Measurements from ENCODE around the gene GALNTL6.

The GALNTL6 gene

DNA sequence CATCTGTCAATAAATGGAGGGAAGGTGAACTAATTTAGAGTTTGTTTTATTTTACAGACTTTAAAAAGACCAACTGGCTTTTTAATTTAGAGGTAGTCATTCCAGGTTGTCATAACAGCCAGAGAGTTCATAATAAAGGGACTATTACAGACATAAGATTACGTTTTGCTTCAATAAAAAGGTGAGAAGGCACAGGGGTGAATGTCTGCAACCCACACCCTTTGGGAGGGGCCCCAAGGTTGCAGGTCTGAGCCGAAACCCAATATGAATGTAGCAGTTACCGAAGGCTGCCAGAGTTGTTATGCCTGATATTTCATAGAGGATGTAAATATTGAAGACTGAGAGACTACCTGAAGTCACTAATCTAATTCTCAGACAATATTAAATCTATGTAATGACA, 1025.7 kb downstream of the GALNTL6 start:
- Histone ChIP-seq H3K4me2 (ENCODE audit: low read length, poor library complexity, severe bottlenecking) (no peak overlapping the region), H3K36me3 (ENCODE audit: control insufficient read depth in 1 of 2, insufficient read depth in 2 of 2, low read depth in 1 of 2, low read length in 2 of 2) (no peaks in the 10 kb centered on the region), H3K27ac (ENCODE audit: low read length, poor library complexity, severe bottlenecking) (no peak overlapping the region), H2BK5ac (ENCODE audit: low read depth, low read length, poor library complexity, severe bottlenecking) (no peak overlapping the region), H2AK5ac (ENCODE audit: low read length, severe bottlenecking) (no peak overlapping the region), H2BK15ac (ENCODE audit: low read depth, poor library complexity, severe bottlenecking) (no peak overlapping the region), H3K4me3 (ENCODE audit: insufficient read depth in 1 of 2, low read depth in 1 of 2, low read length in 2 of 2) (no peak overlapping the region), H3K18ac (ENCODE audit: low read depth in 1 of 2, low read length in 2 of 2) (no peak overlapping the region), H3K27me3 (ENCODE audit: control insufficient read depth in 1 of 2, insufficient read depth in 1 of 2, low read length in 2 of 2) (no peaks in the 10 kb centered on the region), H3K9ac (ENCODE audit: low read length) (no peak overlapping the region), H3K14ac (ENCODE audit: low read length in 2 of 2) (no peak overlapping the region), H3K4ac (ENCODE audit: low read depth in 1 of 2, low read length in 2 of 2) (no peak overlapping the region), H3K9me3 (ENCODE audit: control insufficient read depth, low read length) (no peaks in the 10 kb centered on the region), H4K91ac (ENCODE audit: low read length) (no peak overlapping the region), H3K23ac (ENCODE audit: low read length in 2 of 2) (no peak overlapping the region), H4K8ac (ENCODE audit: low read length) (no peak overlapping the region), H2BK12ac (ENCODE audit: low read length in 2 of 2) (no peak overlapping the region), H2BK120ac (ENCODE audit: low read depth, low read length) (no peak overlapping the region), H2AFZ (ENCODE audit: low read depth, low read length) (no peak overlapping the region), H3K4me1 (ENCODE audit: control insufficient read depth, insufficient read depth, low read depth, low read length) (no peaks in the 10 kb centered on the region), H3K79me1 (replicated peaks; ENCODE audit: low read length, poor library complexity, severe bottlenecking) (no peaks in the 10 kb centered on the region)
- DNase-seq = no peak
- WGBS = 94% methylated on average over 2 of the region's 3 CpGs

DNA sequence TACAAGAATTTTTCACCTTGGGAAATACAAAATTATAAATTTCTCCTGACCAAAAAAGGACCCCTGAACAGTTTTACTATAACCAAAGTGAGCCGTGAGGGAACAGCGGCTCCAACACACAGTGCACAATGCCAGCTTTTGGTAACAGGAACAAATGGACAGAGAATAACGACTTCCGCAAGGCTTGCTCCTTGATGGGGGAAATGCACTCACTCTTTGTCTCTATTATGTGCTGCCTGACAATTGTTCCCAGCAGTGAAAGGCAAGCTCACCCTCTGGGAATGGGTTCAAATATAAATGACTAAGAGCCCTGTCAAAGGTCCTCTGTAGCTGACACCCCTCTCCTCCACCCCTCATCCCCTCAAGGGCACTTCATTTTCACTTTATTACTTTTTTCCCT, 1029.6 kb downstream of the GALNTL6 start:
- Histone ChIP-seq H4K8ac (ENCODE audit: low read length) (no peak overlapping the region), H3K18ac (ENCODE audit: low read depth in 1 of 2, low read length in 2 of 2) (no peak overlapping the region), H3K4me2 (ENCODE audit: low read length, poor library complexity, severe bottlenecking) (no peak overlapping the region), H4K91ac (ENCODE audit: low read length) (no peak overlapping the region), H2BK15ac (ENCODE audit: low read depth, poor library complexity, severe bottlenecking) (no peak overlapping the region), H3K36me3 (ENCODE audit: control insufficient read depth in 1 of 2, insufficient read depth in 2 of 2, low read depth in 1 of 2, low read length in 2 of 2) (no peaks in the 10 kb centered on the region), H3K14ac (ENCODE audit: low read length in 2 of 2) (no peak overlapping the region), H2BK12ac (ENCODE audit: low read length in 2 of 2) (no peak overlapping the region), H2AK5ac (ENCODE audit: low read length, severe bottlenecking) (no peak overlapping the region), H3K27me3 (ENCODE audit: control insufficient read depth in 1 of 2, insufficient read depth in 1 of 2, low read length in 2 of 2) (no peaks in the 10 kb centered on the region), H3K4me3 (ENCODE audit: insufficient read depth in 1 of 2, low read depth in 1 of 2, low read length in 2 of 2) (no peak overlapping the region), H2AFZ (ENCODE audit: low read depth, low read length) (no peak overlapping the region), H2BK120ac (ENCODE audit: low read depth, low read length) (no peak overlapping the region), H2BK5ac (ENCODE audit: low read depth, low read length, poor library complexity, severe bottlenecking) (no peak overlapping the region), H3K9me3 (ENCODE audit: control insufficient read depth, low read length) (no peaks in the 10 kb centered on the region), H3K23ac (ENCODE audit: low read length in 2 of 2) (no peak overlapping the region), H3K27ac (ENCODE audit: low read length, poor library complexity, severe bottlenecking) (no peak overlapping the region), H3K9ac (ENCODE audit: low read length) (no peak overlapping the region), H3K4ac (ENCODE audit: low read depth in 1 of 2, low read length in 2 of 2) (no peak overlapping the region), H3K79me1 (replicated peaks; ENCODE audit: low read length, poor library complexity, severe bottlenecking) (no peaks in the 10 kb centered on the region), H3K4me1 (ENCODE audit: control insufficient read depth, insufficient read depth, low read depth, low read length) (no peaks in the 10 kb centered on the region)
- no peak for DNase-seq
- WGBS = 98% methylated on average over 4 of the region's 4 CpGs

DNA sequence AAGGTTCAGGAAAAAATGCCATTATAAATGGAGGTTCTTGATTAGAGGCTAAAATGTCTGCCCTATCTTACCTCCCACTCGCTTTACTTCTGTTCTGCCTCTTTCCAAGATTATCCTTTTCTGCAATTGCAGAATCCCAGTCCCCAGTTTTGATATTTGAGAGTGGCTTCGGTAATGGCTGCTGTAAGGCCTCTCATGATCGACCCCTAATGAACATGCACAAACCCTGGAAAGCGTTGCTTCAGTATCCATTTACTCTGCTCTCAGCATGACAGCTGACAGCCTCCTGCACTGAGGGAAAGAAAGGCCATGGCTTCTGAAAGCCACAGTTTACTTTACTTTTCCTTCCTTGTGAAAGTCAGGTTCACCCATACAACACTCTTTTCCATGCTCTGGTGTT, 1030.0 kb downstream of the GALNTL6 start:
- H3K4me3 ChIP-seq (ENCODE audit: insufficient read depth in 1 of 2, low read depth in 1 of 2, low read length in 2 of 2) = no peak overlapping the region
- no peak overlapping the region for H3K4ac ChIP-seq (ENCODE audit: low read depth in 1 of 2, low read length in 2 of 2)
- H3K79me1 ChIP-seq (replicated peaks; ENCODE audit: low read length, poor library complexity, severe bottlenecking) = no peaks in the 10 kb centered on the region
- no peaks in the 10 kb centered on the region for H3K27me3 ChIP-seq (ENCODE audit: control insufficient read depth in 1 of 2, insufficient read depth in 1 of 2, low read length in 2 of 2)
- H2BK12ac ChIP-seq (ENCODE audit: low read length in 2 of 2) = no peak overlapping the region
- no peak overlapping the region for H3K27ac ChIP-seq (ENCODE audit: low read length, poor library complexity, severe bottlenecking)
- H3K9me3 ChIP-seq (ENCODE audit: control insufficient read depth, low read length) = no peaks in the 10 kb centered on the region
- 63% methylated on average over 4 of the region's 4 CpGs for WGBS
- no peak overlapping the region for H2AFZ ChIP-seq (ENCODE audit: low read depth, low read length)
- H3K23ac ChIP-seq (ENCODE audit: low read length in 2 of 2) = no peak overlapping the region
- no peak overlapping the region for H4K8ac ChIP-seq (ENCODE audit: low read length)
- no peak overlapping the region for H2BK120ac ChIP-seq (ENCODE audit: low read depth, low read length)
- no peak overlapping the region for H3K18ac ChIP-seq (ENCODE audit: low read depth in 1 of 2, low read length in 2 of 2)
- H3K4me2 ChIP-seq (ENCODE audit: low read length, poor library complexity, severe bottlenecking) = no peak overlapping the region
- H3K9ac ChIP-seq (ENCODE audit: low read length) = no peak overlapping the region
- no peak overlapping the region for H4K91ac ChIP-seq (ENCODE audit: low read length)
- H2AK5ac ChIP-seq (ENCODE audit: low read length, severe bottlenecking) = no peak overlapping the region
- no peak overlapping the region for H2BK15ac ChIP-seq (ENCODE audit: low read depth, poor library complexity, severe bottlenecking)
- H3K36me3 ChIP-seq (ENCODE audit: control insufficient read depth in 1 of 2, insufficient read depth in 2 of 2, low read depth in 1 of 2, low read length in 2 of 2) = no peaks in the 10 kb centered on the region
- no peaks in the 10 kb centered on the region for H3K4me1 ChIP-seq (ENCODE audit: control insufficient read depth, insufficient read depth, low read depth, low read length)
- H2BK5ac ChIP-seq (ENCODE audit: low read depth, low read length, poor library complexity, severe bottlenecking) = no peak overlapping the region
- peak; percentile 17 for DNase-seq
- H3K14ac ChIP-seq (ENCODE audit: low read length in 2 of 2) = no peak overlapping the region

DNA sequence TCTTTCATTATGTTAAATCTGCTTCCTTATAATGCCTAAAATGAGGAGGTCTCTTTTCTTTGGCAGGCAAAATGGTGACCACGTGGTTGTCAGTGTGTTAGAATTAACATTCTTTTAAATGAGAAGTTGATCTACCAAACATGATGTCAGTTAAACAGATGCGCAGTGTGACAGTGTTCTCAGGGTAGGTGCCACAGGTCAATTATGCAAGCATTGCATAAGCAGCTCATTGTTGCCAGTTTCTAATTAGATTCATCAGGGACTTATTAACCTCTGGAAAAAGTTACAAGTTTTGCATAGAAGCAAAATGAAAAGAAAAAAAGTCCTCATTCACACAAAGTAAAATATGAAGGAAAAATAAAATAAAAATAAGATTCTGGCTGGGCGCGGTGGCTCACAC, 1031.4 kb downstream of the GALNTL6 start:
- no peak overlapping the region for H3K4me3 ChIP-seq (ENCODE audit: insufficient read depth in 1 of 2, low read depth in 1 of 2, low read length in 2 of 2)
- no peak overlapping the region for H4K91ac ChIP-seq (ENCODE audit: low read length)
- H2BK5ac ChIP-seq (ENCODE audit: low read depth, low read length, poor library complexity, severe bottlenecking) = no peak overlapping the region
- no peak overlapping the region for H3K18ac ChIP-seq (ENCODE audit: low read depth in 1 of 2, low read length in 2 of 2)
- DNase-seq = no peak
- H2AFZ ChIP-seq (ENCODE audit: low read depth, low read length) = no peak overlapping the region
- H2BK12ac ChIP-seq (ENCODE audit: low read length in 2 of 2) = no peak overlapping the region
- no peaks in the 10 kb centered on the region for H3K4me1 ChIP-seq (ENCODE audit: control insufficient read depth, insufficient read depth, low read depth, low read length)
- H3K27ac ChIP-seq (ENCODE audit: low read length, poor library complexity, severe bottlenecking) = no peak overlapping the region
- H3K27me3 ChIP-seq (ENCODE audit: control insufficient read depth in 1 of 2, insufficient read depth in 1 of 2, low read length in 2 of 2) = no peaks in the 10 kb centered on the region
- no peak overlapping the region for H3K9ac ChIP-seq (ENCODE audit: low read length)
- H3K9me3 ChIP-seq (ENCODE audit: control insufficient read depth, low read length) = no peaks in the 10 kb centered on the region
- no peak overlapping the region for H3K23ac ChIP-seq (ENCODE audit: low read length in 2 of 2)
- H3K4ac ChIP-seq (ENCODE audit: low read depth in 1 of 2, low read length in 2 of 2) = no peak overlapping the region
- no peaks in the 10 kb centered on the region for H3K79me1 ChIP-seq (replicated peaks; ENCODE audit: low read length, poor library complexity, severe bottlenecking)
- no peak overlapping the region for H4K8ac ChIP-seq (ENCODE audit: low read length)
- H2AK5ac ChIP-seq (ENCODE audit: low read length, severe bottlenecking) = no peak overlapping the region
- no peak overlapping the region for H2BK120ac ChIP-seq (ENCODE audit: low read depth, low read length)
- H3K36me3 ChIP-seq (ENCODE audit: control insufficient read depth in 1 of 2, insufficient read depth in 2 of 2, low read depth in 1 of 2, low read length in 2 of 2) = no peaks in the 10 kb centered on the region
- H3K14ac ChIP-seq (ENCODE audit: low read length in 2 of 2) = no peak overlapping the region
- H2BK15ac ChIP-seq (ENCODE audit: low read depth, poor library complexity, severe bottlenecking) = no peak overlapping the region
- H3K4me2 ChIP-seq (ENCODE audit: low read length, poor library complexity, severe bottlenecking) = no peak overlapping the region
- WGBS = 94% methylated on average over 3 of the region's 4 CpGs
